ENCODE results near the gene TEX101.
A peak's percentile ranks its signal among the peaks of the same experiment; 100 is the strongest.
"Not testable (repeated sequence)": the region's sequence is repeated elsewhere in the genome, so short reads cannot be mapped to it uniquely, and the experiment has no call there.

The TEX101 gene

GRCh38 chr19:43409415-43409814 lies 5.3 kb upstream of the TEX101 start:
- H3K4me3 ChIP-seq (ENCODE audit: low read length), result no peak overlapping the region
- DNase-seq (ENCODE audit: low read depth, low spot score), result no peak

DNA sequence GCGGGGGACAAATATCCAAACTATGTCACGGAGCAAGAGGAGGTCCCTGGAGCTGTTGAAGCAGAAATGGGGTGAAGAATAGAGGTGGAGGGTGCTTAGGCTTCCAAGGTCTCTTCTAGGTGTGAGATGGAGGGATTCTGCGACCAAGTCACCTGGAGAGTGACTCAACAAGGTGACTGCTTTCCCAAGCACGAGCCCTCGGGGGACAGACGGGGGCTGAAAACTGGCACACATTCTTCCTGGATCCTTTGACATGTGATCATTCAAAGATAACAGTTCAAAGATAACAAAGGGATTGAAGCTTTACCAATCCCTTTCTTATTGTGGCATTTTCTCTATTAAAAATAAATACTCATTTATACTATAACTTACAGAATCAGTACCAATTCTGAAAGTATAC lies 2.2 kb upstream of the TEX101 start:
- no peak overlapping the region for H3K4me3 ChIP-seq (ENCODE audit: low read length)
- DNase-seq (ENCODE audit: low read depth, low spot score), result no peak

DNA sequence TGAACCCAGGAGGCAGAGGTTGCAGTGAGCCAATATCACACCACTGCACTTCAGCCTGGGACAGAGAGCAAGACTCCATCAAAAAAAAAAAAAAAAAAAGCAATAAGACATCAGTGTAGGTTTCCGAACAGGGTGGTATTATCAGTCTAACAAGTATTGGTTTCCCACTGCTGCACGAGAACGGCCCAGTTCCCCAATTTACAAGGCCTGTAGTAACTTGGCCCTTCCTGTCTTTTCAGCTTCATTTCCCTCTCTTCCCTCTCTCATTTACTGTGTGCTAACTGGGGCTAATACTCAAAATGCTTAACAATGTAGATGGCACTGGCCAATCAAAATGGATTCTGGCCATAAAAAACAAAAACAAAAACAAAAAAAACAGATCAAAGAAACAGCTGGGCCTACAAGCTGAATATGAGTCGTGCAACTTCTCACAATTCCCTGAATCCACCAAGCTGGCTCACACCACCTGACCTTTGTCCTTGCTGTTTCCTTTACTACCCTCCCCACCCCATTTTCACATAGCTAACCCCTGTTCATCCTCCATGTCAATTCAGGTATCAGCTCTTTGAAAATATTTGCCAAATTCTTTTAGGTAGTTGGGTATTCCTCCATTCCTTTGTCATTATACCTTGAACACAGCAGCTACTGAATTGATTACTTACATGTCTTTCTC lies 2.4 kb downstream of the TEX101 start:
- DNase-seq (ENCODE audit: low read depth, low spot score), result no peak
- H3K4me3 ChIP-seq (ENCODE audit: low read length), result no peak overlapping the region

- no peak overlapping the region for H3K4me3 ChIP-seq (ENCODE audit: low read length)
- DNase-seq (ENCODE audit: low read depth, low spot score), result no peak
Measured at GRCh38 chr19:43420954-43421353, 6.3 kb downstream of the TEX101 start.

- no peak overlapping the region for H3K4me3 ChIP-seq (ENCODE audit: low read length)
Measured at GRCh38 chr19:43422000-43422688, 7.5 kb downstream of the TEX101 start.

DNA sequence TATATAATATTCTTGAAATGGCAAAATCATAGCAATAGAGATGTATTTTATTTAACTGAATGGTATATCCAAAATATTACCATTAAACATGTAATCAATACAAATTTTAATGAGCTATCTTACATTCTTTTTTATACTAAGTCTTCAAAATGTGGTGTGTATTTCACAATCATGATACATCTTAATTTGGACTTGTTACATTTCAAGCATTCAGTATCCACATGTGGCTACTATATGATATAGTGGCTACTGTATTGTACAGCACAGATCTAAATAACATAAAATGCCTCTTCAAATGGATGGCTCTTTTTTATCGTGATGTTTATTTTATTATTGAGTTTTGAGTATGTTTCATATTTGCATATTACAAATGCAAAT lies 8.0 kb downstream of the TEX101 start:
- DNase-seq (ENCODE audit: low read depth, low spot score), result no peak
- no peak overlapping the region for H3K4me3 ChIP-seq (ENCODE audit: low read length)

More at GRCh38 chr19:43422000-43422688, 7.5 kb downstream of the TEX101 start:
- no peak for DNase-seq (ENCODE audit: low read depth, low spot score)

DNA sequence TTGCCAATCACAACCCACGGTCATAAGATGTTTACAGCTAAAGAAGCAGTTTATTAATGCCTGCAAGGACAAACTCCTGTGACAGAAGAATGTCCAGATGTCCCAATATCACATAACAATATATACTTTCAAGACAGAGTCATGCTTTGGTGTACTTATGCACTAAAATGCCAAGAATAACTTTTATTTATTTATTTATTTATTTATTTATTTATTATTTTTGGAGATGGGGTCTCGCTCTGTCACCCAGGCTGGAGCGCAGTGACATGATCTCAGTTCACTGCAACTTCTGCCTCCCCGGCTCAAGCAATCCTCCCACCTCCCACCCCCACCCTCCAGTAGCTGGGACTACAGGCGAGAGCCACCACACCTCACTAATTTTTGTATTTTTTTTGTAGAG lies 9.1 kb downstream of the TEX101 start:
- no peak overlapping the region for H3K4me3 ChIP-seq (ENCODE audit: low read length)
- no peak for DNase-seq (ENCODE audit: low read depth, low spot score)

DNA sequence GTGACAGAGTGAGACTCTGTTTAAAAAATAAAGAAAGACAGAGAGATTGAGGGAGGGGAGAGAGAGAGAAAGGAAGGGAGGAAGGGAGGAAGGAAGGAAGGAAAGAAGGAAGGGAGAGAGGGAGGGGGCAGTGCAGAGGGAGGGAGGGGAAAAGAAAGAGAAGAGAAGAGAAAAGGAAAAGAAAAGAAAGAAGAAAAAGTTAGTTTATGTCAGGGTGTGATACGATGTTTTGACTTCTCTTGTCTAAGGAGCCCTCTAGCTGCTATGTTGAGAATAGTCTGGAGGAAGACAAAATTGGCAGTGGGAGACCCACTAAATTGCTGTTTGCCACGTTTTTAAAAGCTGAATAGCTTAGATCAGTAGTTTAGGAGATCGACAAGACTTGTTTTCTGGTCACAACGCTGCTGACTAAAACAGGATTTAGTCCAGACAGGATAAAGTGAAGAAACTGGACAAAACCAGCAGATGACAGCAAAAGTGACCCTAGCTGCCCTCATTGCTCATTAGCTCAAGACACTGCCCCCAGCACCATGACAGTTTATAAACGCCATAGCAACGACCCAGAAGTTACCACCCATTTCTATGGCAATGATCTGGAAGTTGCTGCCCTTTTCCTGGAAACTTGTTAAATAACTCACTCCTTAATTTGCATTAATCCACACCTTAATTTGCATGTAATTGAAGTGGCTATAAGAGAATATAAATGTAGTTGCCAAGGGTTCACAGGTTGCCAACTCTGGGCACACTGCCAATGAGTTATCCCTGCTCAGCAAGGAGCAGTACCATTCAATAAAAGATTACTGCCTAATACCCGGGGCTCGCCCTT lies 11.1 kb downstream of the TEX101 start:
- no peak for DNase-seq (ENCODE audit: low read depth, low spot score)
- no peak overlapping the region for H3K4me3 ChIP-seq (ENCODE audit: low read length)

GRCh38 chr19:43429395-43429794 lies 14.7 kb downstream of the TEX101 start:
- DNase-seq (ENCODE audit: low read depth, low spot score), result no peak
- no peak overlapping the region for H3K4me3 ChIP-seq (ENCODE audit: low read length)

DNA sequence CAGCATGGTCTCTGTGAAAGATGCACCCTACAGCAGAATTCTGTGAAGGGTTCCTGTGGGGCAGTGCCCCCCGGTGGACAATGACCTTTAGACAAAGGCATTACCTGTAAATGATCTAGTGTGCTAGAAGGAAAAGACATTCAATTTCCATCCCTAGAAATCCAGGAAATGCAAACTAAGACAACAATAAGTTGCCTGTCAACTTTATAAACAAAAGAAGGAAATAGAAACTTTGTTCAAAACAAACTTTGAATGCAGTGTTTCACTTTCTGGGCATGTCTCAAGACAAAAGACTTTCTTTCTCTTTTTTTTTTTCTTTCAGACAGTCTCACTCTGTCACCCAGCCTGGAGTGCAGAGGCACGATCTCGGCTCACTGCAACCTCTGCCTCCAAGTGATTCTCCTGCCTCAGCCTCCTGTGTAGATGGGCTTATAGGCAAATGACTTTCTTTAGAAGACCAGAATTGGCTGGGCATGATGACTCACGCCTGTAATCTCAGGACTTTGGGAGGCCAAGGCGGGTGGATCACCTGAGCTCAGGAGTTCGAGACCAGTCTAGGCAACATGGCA lies 15.5 kb downstream of the TEX101 start:
- H3K4me3 ChIP-seq (ENCODE audit: low read length), result no peak overlapping the region
- DNase-seq (ENCODE audit: low read depth, low spot score), result no peak

GRCh38 chr19:43430976-43431375 lies 16.3 kb downstream of the TEX101 start:
- no peak overlapping the region for H3K4me3 ChIP-seq (ENCODE audit: low read length)
- DNase-seq (ENCODE audit: low read depth, low spot score), result no peak

- DNase-seq (ENCODE audit: low read depth, low spot score), result no peak
Measured at GRCh38 chr19:43433358-43433673, 18.6 kb downstream of the TEX101 start.

DNA sequence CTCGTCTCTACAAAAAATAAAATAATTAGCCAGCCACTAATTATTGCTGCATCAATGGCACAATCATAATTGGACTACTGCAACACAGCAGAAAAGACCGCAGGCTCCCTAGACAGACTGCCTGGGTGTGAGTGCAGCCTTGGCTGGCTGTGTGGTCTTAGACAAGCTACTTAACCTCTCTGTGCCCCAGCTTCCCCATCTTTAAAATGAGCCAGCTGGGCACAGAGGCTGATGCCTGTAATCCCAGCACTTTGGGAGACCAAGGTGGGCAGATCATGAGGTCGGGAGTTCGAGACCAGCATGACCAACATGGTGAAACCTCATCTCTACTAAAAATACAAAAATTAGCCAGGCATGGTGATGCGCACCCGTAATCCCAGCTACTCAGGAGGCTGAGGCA lies 19.0 kb downstream of the TEX101 start:
- H3K4me3 ChIP-seq (ENCODE audit: low read length), result no peak overlapping the region
- no peak for DNase-seq (ENCODE audit: low read depth, low spot score)

More at GRCh38 chr19:43433358-43433673, 18.6 kb downstream of the TEX101 start:
- no peak overlapping the region for H3K4me3 ChIP-seq (ENCODE audit: low read length)

DNA sequence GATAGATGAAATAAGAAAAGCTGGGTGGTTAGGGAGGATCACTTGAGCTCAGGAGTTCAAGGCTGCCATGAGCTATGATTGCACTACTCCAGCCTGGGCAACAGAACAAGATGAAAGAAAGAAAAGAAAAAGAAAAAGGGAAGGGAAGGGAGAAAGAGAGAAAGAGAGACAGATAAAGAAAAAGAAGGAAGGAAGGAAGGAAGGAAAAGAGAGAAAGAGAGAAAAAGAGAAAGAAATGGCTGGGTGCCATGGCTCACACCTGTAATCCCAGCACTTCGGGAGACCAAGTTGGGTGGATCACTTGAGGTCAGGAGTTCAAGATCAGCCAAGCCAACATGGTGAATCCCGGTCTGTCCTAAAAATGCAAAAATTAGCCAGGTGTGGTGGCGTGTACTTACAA lies 21.1 kb downstream of the TEX101 start:
- DNase-seq (ENCODE audit: low read depth, low spot score), result no peak
- no peak overlapping the region for H3K4me3 ChIP-seq (ENCODE audit: low read length)

DNA sequence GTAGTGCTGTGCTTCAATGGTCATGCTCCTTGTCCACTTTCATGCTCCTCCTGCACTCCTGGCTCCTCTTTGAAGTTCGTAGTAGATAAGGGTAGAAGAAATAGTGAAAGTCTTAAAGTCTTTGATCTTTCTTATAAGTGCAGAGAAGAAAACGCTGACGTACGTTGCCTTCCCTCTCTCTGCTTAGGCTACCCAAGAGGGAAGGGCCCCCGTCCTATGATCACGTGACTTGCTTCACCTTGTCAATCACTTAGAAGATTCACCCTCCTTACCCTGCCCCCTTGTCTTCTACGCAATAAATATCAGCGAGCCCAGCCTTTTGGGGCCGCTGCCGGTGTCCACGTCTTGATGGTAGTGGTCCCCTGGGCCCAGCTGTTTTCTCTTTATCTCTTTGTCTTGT lies 22.6 kb downstream of the TEX101 start:
- DNase-seq (ENCODE audit: low read depth, low spot score); H3K4me3 ChIP-seq (ENCODE audit: low read length): not testable (repeated sequence)

DNA sequence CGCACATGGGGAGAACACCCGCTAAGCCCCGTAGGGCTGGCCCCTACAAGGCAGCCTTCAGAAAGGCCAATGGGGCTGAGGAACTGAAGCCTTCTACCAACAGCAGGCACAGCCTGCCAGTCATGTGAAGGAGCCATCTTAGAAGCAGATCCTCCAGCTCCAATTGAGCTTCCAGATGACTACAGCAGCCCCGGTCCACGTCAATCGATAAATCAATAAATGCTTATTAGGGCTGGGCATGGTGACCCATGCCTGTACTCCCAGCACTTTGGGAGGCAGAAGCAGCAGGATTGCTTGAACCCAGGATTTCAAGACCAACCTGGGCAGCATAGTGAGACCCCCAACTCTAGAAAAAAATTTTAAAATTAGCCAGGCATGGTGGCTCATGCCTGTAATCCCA lies 23.0 kb downstream of the TEX101 start:
- no peak for DNase-seq (ENCODE audit: low read depth, low spot score)

GRCh38 chr19:43438291-43439031 lies 23.8 kb downstream of the TEX101 start:
- H3K4me3 ChIP-seq (ENCODE audit: low read length), result peak overlapping the region; percentile 22
- DNase-seq (ENCODE audit: low read depth, low spot score), result peak; percentile 73

More for the DNA sequence above, 23.0 kb downstream of the TEX101 start:
- H3K4me3 ChIP-seq (ENCODE audit: low read length), result no peak overlapping the region

- H3K4me3 ChIP-seq (ENCODE audit: low read length), result peak overlapping the region; percentile 22
- DNase-seq (ENCODE audit: low read depth, low spot score), result peak; percentile 86
Measured at GRCh38 chr19:43439032-43439708, 24.5 kb downstream of the TEX101 start.

GRCh38 chr19:43439709-43440063 lies 25.0 kb downstream of the TEX101 start:
- no peak for DNase-seq (ENCODE audit: low read depth, low spot score)
- H3K4me3 ChIP-seq (ENCODE audit: low read length), result no peak overlapping the region
